ENCODE results near the gene DEGS2. TPM values are rescaled to one million over a fixed set of nuclear protein-coding genes. Genes with fewer than 3 reads are reported as not detected.

The DEGS2 gene
- polyA plus RNA-seq, 3 donors = 4.3 to 7.9 (median 7.7) TPM

DNA sequence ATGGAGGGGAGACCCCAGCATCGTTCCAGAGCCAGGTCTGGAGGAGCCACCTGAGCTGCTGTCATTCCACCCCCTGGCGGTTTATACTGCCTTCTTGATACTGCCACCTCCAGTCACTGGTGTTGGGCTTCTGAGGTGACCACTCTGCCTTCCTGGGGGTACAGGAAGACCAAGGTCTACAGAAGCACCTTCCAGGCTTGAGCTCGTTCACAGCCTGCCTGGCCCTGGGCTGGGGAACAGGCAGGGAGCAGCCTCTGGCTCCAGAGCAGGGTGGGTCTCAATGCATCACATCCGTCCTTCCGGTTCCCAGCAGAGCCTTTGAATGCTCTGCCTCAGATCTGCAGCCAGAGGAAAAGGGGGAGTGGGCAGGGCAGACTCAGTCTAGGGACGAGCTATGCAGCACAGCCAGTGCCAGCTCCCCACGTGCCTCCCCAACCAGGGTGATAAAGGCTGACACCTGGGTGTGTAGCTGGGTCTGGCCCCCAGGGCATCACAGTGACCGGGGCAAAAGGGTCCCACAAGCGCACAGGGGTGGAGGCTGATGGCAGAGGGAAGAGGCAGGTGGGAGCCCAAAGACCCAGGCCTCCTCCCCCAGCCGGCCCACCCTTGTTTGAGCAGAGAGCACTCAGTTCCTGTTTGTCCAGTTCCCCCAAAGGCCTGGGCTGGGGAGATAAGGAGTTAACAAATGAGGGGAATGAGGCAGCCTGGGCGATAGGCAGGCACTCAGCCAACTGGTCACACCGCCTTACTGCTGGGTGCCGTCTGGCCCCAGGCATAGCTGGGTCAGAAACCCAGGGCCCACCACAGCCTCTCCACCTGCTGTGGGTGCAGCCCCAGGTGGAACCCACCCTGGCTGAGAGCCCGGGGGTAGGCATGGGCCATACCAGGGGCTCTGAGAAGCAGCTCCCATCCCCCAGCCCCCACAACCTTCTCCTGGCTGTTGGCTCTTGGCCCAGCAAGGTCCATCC, 17.1 kb downstream of the DEGS2 start:
- peak in 1 of 11 donors; percentile 54 for DNase-seq (ENCODE audit: extremely low read depth in 1 of 11, low read depth in 9 of 11, low spot score in 4 of 11)

DNA sequence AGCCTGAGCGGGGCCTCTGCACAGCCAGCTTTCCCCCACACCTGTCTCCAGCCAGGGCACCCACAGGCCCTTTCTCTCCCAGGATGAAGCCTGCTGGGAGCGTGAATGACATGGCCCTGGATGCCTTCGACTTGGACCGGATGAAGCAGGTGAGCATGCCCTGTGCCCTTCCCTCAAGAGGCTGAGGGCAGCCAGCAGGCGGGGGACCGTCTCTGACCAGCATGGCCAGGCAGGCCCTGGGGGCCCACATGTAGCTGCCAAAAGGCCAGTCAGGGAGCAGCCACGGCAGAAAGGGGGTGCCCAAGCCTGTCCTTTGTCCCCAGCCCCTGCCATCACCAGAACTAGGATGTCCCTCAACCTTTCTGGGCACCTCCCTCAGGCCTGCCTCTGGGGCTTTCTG, 18.3 kb downstream of the DEGS2 start:
- no peak for DNase-seq (ENCODE audit: extremely low read depth in 1 of 11, low read depth in 9 of 11, low spot score in 4 of 11)

DNA sequence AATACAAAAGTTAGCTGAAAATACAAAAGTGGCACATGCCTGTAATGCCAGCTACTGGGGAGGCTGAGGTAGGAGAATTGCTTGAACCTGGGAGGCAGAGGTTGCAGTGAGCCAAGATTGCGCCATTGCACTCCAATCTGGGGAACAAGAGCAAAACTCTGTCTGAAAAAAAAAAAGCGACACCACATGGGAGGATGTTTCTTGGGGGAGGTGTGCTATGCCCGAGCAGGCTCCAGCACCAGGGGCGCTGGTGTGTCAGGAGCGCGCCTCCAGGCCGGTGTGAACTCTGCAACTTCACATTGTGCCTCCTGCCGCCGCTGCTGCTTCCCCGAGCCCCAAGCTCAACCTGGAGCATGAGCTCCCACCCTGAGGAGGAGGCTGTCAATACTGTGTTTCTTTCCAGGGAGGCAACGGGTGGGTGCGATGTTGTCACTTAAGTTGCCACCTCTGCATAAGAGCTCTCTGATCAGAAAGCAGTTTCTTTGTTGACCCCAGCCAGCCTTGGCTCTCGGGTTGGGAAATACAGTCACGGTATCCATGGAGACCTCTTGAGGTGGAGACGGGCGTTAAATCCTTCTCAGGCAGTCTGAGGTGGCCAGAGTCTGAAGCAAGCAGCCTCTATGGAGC, 18.9 kb downstream of the DEGS2 start:
- peak in 1 of 11 donors; percentile 44 for DNase-seq (ENCODE audit: extremely low read depth in 1 of 11, low read depth in 9 of 11, low spot score in 4 of 11)

DNA sequence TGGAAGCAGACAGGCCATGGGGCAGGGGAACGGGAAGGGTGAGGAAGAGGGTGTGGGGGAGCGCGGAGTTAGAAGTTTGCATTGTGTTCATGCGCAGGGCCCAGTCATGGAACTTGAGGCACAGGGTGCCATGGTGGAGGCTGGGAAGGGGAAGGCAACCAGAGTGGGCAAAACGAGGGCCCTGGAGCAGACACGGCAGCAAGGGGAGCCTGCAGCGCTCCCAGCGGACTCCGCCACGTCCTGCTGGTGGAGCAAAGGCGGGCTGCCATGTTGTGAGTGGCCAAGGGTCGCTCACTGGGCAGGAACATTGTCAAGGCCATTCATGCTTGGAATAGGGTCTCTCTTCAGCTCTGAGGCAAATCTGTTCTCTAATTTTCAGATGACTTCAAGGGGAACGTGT, 20.5 kb downstream of the DEGS2 start:
- no peak for DNase-seq (ENCODE audit: extremely low read depth in 1 of 11, low read depth in 9 of 11, low spot score in 4 of 11)

DNA sequence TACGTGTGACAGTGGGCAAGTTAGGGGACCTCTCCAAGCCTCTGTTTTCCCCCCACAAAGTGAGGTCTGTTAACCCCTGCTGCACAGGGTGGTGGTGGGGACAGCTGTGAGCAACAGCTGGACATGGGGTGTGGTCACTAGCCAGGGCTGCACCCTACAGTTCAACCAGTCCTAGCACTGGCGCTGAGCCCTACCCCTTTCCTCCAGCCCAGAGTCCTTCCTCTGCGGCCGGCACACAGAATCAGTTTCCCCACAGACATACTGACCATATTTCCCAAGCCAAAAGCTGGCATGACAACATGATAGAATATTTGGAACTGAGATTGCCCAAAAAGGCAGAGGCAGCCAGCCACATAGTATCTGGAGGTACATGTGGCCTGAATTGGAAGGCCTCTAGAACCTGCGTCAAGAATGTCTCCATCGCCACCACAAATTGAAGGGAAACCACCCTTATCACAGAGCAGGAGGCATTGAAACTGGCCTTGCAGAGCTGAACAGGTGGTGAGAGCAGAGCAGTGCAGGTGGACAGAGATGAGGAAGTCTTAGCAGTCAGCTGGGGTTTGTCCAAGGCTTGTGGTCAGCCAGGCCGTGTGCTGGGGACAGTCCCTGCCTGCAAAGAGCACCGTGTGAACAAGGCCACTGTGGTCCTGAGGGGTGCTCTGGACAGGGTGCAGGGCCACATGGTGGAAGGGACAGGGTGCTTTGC, 21.2 kb downstream of the DEGS2 start:
- DNase-seq (ENCODE audit: extremely low read depth in 1 of 11, low read depth in 9 of 11, low spot score in 4 of 11) = no peak

DNA sequence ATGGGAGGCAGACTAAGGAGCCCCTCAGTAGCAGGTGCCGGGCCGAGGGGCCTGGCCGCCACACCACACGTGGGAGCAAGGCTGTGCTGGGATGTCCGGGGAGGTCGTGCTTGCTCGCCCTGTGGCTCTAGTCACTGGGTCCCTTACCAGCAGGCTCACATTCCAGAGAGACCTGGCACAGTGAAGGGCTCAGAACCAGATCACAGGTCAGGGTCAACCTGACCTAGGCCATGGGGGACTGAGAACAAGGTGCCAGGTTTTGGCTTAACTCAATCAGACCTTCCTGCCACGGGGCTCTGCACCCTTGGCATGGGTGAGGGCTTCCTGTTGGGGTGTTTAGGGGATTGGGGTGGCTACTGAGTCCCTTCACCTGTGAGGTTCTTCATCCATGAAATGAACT, 22.3 kb downstream of the DEGS2 start:
- DNase-seq (ENCODE audit: extremely low read depth in 1 of 11, low read depth in 9 of 11, low spot score in 4 of 11) = no peak

DNA sequence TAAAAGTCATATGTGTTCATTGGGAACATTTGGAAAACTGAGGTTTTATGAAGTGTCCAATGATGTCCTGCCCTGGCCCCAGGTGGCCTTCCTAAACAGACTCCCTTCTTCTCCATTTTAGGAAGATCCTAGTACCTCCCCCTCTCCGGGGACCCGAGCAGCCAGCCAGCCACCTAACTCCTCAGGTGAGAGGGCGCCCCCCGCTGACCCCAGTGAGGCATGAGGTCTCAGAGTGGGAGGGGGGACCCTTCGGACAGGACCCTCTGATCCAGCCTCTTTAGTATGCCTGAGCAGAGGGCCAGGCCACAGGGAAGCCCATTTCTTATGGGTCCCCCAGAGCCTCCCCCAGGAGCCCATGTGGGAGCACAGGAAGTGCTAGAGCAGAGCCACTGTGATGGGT, 23.7 kb downstream of the DEGS2 start:
- DNase-seq (ENCODE audit: extremely low read depth in 1 of 11, low read depth in 9 of 11, low spot score in 4 of 11) = no peak

DNA sequence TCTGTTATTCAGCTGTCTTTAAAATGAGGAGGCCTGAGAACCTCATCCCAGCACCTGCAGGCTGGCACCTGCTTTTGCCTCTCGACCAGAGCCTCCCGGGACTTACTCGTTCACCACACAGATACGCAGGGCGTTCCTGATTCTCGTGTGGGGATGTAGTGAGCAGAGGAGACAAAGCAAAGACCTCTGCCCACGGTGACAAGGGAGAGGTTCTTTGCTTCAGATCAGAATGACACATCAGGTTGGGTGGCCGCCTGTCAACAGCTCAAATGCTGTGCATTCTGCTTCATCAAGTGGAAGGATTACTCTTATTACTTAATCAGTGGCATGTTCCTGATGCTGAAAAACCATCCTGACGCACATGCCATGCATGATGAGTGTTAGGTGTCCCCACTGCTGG, 24.4 kb downstream of the DEGS2 start:
- DNase-seq (ENCODE audit: extremely low read depth in 1 of 11, low read depth in 9 of 11, low spot score in 4 of 11) = no peak

DNA sequence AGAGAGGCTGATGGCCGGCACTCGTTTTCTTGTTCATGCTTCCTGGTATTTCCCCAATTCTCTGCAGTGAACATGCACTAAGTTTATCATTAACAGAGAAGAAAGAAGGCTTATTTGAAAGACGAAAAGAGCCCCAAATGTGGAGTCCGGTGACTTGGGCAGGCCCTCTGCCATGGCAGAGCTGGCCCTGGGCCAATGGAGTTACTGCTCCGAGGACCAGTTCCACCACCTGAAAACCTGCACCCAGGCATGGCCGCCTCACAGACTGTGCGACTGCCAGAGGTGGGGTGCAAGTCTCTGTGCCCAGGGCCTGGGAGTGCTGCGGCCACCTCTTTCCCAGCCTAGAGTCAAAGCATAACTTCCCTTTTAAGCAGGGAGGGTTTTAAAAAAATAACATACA, 24.9 kb downstream of the DEGS2 start:
- no peak for DNase-seq (ENCODE audit: extremely low read depth in 1 of 11, low read depth in 9 of 11, low spot score in 4 of 11)

DNA sequence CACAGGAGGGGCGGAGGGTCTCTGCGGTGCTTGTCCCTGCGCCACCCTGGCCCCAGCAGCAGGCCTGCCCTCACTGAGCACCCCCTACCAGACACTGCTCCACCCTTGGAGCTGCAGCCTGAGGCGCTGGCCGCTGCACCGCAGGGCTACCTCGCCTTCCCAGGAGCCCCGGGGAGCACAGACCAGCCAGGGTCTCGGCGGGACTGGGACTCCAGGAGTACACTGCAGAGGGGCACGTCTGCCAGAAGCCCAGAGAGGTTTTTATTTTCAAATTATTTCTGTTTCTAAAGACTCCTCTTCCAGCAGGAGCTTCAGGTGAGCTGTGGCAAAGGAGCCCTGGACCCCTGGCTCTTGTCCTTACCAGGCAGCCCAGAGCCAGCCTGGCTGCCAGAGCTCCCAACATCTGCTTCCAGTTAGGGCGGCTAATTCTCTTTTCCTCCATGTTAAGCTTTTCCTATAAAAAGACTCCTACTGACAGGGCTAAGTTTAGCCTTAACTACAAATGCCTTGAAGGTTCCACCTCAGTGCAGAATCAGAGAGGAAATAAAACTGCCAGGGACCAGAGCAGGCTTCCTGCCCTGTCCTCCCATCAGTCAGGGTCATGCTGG, 26.4 kb downstream of the DEGS2 start:
- DNase-seq (ENCODE audit: extremely low read depth in 1 of 11, low read depth in 9 of 11, low spot score in 4 of 11) = no peak

DNA sequence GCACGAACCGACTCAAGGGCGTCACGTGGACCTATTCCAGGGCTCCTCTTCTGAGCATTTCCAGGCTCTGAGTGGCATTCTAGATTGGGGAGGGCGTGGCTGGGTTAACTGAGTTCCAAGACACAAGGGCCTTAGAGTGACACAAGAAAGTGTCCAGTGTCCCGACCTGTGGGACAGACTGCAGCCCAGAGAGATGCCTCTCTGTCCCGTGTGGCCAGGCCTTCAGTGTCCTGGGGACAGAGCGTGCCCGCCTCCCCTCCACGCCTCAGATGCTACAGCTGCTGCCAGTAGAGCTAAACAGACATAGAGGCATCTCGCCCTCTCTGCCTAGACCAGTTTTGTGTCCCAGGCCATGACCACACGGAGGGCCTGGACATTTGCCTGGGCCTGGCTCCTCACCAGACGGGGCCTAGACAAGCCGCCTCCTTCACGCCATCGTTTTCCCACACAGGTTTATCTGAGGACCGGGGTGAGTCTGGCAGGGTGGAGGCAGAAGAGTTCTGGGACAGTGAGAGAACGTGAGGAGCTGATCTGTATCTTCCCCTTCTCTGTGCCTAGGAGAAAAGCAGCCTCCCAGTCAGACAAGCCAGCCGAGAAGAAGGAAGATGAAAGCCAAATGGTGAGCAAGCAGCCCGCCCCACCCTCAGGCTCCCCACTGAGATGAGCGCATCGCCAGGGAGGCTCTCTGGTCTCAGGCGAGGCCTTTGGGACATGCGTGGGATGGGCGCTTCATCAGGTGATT, 27.1 kb downstream of the DEGS2 start:
- DNase-seq (ENCODE audit: extremely low read depth in 1 of 11, low read depth in 9 of 11, low spot score in 4 of 11) = no peak

DNA sequence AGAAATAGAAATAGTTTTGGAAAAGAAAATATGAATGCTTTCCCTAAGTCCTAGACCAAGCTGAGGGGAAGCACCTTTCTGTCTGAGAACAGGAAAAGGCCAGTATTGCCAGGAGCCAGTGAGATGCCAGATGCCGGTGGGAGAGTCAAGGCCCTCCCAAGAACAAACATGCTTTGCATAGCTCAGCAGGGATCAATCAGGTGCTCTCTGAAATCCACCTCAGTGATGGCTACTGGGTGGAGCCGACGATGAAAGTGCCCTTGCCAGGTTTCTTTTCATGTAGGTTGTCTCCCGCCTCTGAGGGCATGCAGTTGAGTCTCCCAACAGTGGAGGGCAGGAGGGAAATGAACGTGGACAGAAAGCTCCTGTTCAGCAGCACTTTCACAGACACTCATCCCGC, 28.3 kb downstream of the DEGS2 start:
- no peak for DNase-seq (ENCODE audit: extremely low read depth in 1 of 11, low read depth in 9 of 11, low spot score in 4 of 11)

DNA sequence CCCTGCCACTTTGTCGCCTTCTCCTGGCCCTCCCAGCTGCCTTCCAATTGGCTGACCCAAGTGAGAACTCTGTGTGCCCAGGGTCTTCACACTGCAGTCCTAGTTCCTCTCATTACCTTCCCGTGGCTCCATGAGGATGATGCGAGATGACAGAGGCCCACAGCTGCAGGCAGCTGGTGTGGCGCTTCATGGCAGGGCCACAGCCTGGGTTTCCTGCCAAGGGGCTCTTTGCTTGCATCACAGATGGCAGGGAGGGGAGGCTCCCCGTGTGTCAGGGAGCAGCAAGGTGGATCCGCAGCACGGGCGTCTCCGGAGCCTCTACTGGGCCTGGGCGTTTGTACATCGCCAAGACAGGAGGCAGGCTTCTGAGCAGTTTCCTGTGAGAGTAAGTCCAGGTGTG, 28.9 kb downstream of the DEGS2 start:
- no peak for DNase-seq (ENCODE audit: extremely low read depth in 1 of 11, low read depth in 9 of 11, low spot score in 4 of 11)

DNA sequence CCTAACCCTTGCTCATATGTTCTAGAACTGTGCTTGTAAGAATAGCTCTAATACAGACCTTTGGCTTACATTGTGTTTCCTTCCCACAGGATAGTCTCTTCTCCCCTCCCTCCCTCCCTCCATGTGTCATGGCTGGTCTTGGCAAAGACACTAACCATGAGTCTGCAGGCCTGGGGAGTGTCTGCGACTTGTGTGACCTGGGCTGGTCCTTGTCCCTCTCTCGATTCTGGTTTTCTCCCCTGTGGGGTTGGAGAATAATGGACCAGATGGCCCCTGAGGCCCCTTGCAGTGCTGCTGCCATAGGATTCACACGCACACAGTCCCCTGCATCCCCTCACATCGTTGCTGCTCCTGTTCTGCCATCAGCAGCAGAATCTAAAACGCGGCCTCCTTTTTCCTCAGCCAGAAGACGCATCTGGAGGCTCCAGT, 30.3 kb downstream of the DEGS2 start:
- DNase-seq (ENCODE audit: extremely low read depth in 1 of 11, low read depth in 9 of 11, low spot score in 4 of 11) = no peak

DNA sequence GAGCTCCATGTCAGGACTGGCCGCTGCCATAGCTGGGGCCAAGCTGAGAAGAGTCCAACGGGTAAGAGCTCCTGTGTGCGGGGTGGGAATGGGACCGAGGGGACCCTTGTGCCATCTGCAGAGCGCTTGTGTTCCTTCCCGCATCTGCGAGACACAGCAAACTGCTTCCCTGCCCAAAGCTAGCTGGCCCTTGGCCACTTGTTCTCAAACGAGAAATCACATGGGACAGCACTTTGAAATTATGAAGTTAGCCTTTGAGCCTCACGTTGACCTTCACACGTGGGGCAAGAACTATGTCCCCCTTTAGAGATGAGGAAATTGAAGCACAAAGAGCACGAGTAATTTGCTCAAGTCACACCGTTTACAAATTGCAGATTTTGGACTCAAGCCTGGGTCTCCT, 30.8 kb downstream of the DEGS2 start:
- DNase-seq (ENCODE audit: extremely low read depth in 1 of 11, low read depth in 9 of 11, low spot score in 4 of 11) = no peak

DNA sequence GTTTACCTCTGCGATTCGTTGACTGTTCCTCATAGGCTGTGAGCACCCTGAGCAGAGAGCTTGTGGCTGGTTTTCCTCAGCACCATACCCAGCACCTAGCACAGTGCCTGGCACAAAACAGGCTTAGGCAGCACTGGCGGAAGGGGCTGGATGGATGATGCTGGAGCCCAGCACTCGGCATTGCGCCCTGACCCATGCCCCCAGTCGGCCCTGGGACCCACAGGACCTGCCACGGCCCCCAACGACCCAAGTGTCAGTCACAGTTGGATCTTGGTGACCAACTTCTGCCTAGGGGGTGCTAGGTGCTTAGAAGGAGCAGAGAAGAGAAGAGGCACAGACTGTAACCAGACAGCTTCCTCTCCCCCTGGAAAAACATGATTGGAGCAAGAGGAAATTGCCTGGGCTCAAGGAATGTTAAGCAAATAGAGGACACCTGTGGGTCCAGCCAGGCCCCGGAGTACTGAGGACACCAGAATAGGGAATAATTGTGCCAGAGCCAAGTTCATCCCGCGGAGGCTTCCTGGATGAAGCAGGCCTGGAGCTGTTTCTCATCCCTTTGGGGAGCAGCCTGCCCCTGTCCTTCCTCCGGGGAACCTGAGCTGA, 31.5 kb downstream of the DEGS2 start:
- DNase-seq (ENCODE audit: extremely low read depth in 1 of 11, low read depth in 9 of 11, low spot score in 4 of 11) = no peak

DNA sequence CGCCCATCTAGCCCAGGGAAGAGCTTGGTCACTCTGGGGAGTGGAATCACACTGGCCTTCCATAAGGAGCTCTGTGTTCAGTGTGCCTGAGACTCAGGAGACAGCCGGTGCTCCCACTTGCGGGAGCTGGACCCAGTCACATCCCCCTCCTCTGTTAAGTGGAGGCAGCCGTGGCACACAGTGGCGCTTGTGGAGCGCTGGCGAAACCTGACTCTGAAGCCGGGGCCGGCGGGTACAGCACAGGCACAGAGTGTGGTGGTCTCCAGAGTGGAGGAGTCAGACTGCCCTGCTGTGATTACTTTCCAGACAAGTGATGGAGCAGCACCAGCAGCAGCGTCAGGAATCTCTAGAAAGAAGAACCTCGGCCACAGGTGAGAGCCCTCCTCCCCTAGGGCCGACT, 33.0 kb downstream of the DEGS2 start:
- DNase-seq (ENCODE audit: extremely low read depth in 1 of 11, low read depth in 9 of 11, low spot score in 4 of 11) = no peak

DNA sequence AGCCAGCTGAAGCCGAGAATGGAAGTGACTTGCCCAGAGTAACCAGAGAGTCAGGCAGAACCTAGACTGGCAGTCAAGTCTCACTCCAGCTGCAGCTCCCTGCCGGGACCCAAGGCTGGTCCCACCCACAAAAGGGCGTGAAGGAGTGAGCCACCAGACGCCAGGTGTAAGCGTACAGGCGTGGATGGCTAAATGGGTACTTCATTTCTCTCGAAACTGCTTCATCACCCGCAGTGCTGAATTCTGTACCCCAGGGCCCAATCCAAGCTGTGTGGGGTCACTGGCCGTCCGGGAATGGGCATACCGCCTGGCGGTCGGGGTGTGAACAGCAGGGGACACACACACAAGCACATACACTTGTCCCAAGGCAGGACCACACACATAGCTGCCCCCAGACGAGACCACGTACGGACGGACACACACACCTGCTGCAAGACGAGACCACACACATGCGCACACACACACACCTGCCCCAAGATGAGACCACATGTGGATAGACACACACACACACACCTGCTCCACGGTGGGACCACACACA, 34.8 kb downstream of the DEGS2 start:
- no peak for DNase-seq (ENCODE audit: extremely low read depth in 1 of 11, low read depth in 9 of 11, low spot score in 4 of 11)

All from renal cortex interstitium (tissue), 11 donors.